Right renal cortex interstitium (tissue), 3 donors: ENCODE measurements around the gene CAMK1D. TPM values are rescaled to one million over a fixed set of nuclear protein-coding genes. Genes with fewer than 3 reads are reported as not detected.

Experiments used
- DNase-seq, 3 donors: peaks; one replicate each; pipeline ENCODE4 v3.0.0-alpha.2; 2013; ENCODE audit warnings: low read depth in 3 of 3, low spot score in 2 of 3
- polyA plus RNA-seq, 3 donors: library from polyadenylated mRNA; unstranded; fragments of 120-200 nt; gene quantifications; one replicate each; pipeline ENCODE4 v1.2.1, GENCODE V29; 2013; ENCODE audit not compliant: insufficient read length in 3 of 3

The CAMK1D gene
- polyA plus RNA-seq, 3 donors = 9.9 to 10.7 (median 10.4) TPM

DNA sequence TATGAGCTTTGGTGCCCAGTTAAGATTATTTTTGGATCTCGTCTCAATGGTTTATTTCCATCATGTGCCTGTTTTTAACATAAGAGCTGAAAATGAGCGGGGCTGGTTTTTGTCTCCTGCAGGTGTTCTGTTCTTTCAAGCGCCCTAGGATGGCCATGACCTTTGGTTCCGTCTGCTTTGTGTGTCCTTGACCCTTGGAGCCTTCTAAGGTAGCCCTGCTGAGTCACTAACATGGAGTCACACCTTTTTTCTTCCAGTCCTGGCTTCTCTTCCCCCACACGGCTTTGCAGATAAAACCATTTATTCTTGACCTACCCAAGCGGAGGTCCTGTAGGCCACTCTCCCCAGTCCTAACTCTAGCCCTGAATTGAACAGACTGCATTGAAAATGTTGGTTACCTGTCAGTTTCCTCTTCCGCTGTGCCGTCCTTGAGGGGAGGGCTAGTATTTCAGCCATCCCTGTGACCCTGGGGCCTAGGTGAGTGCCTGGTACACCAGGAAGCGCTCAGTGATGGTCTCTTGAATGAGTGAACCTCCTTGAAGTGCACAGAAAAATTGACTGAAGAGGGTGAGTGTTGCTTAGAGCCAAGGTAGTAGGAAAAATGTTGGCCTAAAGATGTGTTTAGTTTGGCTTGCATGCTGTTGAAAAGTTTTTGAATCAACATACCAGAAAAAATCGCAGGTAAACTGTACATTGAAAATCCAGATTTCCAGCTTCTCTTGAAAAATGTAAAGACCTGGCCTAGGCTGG, 48.0 kb downstream of the CAMK1D start:
- DNase-seq = no peak

DNA sequence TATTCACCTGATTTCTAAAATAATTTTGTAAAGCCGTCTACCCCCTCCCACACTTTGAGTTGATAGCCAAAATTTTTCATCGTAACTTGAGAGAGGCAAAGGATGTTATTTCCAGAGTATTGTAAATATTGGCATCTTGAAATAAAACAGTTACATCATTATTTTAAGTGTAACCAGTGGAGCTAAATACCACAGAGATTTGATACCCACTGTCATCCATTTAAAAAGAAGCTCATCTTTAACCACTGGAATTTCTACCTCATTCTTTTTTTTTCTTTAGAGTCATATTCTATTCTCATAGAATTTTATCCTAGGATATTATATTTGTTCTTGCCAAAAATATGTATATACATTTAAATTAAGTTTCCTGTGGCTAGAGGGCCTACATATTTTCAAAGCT, 48.6 kb downstream of the CAMK1D start:
- DNase-seq = no peak

DNA sequence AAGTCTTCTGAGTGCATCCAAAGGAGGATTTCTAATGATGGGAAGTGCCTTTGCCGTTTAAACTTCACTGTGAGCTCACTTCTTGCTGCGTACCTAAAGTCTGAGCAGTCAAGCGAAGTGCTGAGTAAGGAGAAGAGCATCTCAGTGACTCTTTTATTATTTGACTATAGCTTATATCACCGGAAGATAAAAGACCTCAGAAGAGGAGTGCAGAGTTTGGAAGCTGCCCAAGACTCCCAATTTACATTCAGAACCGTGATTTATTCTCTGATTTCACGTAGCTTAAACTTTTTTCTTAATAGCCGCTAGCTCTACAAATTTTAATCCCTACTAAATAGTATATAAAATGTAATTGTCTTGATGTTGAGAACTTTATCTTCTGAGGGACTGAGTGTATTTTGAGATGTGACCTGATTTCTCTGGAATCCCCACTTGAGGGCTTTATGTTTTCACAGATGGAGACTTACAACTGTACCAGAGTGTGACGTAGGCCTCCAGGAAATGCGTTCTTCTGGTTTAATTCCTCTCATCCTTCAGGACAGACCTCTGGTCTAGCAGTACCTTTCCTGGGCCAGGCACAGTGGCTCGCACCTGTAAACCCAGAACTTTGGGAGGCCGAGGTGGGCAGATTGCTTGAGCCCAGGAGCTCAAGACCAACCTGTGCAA, 51.1 kb downstream of the CAMK1D start:
- no peak for DNase-seq

DNA sequence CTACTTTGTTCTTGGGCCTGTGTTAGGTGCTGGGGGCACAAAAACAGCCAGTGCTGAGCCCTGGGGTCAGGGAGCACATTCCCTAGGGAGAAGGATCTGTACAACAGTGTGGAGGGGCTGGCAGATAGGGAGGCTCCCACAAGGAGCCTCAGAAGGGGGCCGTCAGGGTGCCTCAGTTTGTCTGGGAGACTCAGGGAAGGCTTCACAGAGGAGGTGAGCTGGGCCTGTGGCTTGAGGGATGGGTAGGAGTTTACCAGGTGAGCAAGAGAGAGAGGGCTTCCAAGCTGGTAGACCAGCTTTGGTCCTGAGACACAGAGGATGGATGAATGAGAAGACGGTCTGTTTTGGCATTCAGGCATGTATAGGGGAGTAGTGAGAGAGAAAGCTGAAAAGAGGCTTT, 52.1 kb downstream of the CAMK1D start:
- no peak for DNase-seq

GRCh38 chr10:12403119-12403518, 53.8 kb downstream of the CAMK1D start:
- no peak for DNase-seq

- DNase-seq = no peak
These were observed 56.3 kb downstream of the CAMK1D start for GRCh38 chr10:12405342-12406320.

GRCh38 chr10:12406764-12407400, 57.5 kb downstream of the CAMK1D start:
- DNase-seq = no peak

DNA sequence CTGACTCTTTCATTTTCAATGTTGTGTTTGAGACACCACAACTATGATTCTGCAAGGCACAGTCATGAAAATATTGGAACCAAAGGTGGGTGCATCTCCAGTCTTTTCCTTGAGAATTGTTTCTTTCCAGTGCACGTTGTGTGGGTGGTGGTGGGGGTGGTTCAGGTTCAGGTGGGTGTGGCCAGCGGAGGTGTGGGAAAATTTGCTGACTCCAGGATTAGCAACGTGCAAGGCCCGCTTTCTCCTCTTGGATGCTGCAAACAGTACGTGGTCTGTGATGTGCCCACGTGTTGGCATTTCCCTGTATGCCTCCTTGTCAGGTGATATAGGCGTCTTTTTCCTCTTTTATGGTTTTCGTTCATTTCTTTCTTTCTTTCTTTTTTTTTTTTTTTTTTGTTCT, 59.1 kb downstream of the CAMK1D start:
- DNase-seq = no peak

GRCh38 chr10:12409161-12409560, 59.8 kb downstream of the CAMK1D start:
- DNase-seq = no peak

DNA sequence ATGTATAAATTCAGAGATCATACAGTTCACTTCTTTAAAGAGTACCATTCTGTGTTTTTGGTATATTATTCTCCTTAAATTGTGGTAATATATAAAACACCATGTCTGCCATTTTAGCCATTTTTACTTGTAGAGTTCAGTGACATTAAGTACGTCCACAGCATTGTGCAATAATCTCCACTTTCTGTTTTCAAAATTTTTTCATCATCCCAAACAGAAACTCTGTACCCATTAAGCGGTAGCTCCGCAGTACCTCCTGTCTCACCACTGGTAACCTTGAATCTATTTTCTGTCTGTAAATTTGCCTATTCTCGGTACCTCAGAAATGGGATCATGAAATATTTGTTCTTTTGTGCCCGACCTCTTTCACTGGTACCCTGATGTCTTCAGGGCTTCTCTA, 60.3 kb downstream of the CAMK1D start:
- no peak for DNase-seq

DNA sequence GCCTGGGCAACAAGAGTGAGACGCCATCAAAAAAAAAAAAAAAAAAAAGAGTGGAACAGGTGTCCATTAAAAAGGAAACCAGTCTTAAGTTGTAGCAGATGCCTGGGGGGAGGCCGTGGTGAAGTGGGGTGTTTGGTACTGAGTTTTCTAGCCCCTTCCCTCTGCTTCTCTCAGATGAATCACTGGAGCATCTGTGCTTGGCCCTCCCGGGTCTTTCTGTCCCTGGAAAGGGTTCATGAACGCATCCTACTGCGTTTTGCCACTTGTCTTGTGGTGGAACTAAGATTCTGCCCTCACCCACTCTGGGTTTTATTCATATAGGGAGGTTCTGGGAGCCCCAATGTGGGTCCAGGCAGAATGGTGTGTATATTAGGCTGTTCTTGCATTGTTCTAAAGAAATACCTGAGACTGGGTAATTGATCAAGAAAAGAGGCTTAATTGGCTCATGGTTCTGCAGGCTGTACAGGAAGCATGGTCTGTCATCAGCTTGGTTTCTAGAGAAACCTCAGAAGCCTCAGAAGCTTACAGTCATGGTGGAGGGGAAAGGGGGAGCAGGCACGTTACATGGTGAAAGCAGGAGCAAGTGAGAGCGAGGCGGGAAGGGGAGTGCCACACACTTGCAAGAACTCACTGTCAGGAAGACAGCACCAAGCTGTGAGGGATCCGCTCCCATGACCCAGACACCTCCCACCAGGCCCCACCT, 63.5 kb downstream of the CAMK1D start:
- no peak for DNase-seq

- DNase-seq = no peak
These were observed 64.0 kb downstream of the CAMK1D start for GRCh38 chr10:12413369-12413711.

DNA sequence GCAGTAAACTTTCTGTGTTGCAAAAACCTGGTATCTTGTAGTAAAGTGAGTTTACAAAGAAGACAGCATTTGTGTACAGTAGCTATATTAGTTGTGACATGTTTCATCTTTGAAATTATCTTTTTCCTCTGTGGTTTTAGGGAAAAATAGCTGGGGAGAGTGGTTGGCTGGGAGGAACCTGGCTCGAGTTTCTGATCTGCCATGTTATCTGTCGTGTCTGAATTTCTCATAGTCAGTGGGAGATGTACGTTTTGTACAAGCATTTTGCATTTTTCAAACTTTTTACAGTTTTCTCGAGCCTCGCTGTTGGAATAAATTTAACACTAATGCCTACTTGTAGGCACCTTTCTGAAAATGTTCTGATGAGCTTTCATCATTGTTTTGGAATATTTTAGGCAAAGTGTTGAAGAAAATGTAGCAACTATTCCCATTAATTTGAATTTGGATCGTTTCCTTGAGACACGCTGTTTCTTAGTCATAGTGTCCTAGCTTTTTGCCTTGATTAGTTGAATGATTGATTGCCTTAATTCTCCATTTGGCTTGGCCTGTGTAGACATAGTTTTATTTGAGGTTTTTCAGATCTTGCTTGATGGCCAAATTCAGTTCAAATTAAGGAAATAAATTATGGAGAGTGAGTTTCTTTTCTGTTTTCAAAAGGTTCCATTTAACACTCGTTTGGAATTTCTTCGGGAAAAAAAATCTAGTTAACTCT, 65.1 kb downstream of the CAMK1D start:
- DNase-seq = no peak

- DNase-seq = no peak
These were observed 67.2 kb downstream of the CAMK1D start for GRCh38 chr10:12416344-12417050.

GRCh38 chr10:12417331-12417730, 68.0 kb downstream of the CAMK1D start:
- DNase-seq = no peak

GRCh38 chr10:12418000-12418399, 68.7 kb downstream of the CAMK1D start:
- DNase-seq = no peak

DNA sequence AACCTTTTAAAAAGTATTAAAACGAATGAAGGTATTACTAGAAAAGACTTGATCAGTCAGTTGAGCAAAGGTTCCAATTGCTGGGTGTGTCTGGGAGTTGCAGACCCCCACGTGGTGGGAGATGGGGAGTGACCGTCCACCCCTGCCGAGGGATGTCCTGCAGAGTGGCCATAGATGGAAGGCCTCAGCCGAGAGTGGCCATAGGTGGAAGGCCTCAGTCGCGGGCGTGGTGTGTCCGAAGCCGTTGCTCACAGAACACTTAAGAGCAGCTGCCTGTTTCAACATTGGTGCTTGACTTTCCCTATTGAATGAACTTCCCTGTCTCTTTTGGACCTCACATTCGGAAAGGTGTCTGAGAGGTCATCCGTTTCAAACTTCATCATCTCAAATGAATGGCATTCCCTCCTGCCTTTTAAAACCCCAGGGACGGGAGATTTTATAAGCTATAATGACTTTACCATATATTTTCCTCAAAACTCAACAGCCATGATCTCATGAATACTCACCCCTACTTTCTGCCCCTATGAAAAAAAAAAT, 69.4 kb downstream of the CAMK1D start:
- no peak for DNase-seq

DNA sequence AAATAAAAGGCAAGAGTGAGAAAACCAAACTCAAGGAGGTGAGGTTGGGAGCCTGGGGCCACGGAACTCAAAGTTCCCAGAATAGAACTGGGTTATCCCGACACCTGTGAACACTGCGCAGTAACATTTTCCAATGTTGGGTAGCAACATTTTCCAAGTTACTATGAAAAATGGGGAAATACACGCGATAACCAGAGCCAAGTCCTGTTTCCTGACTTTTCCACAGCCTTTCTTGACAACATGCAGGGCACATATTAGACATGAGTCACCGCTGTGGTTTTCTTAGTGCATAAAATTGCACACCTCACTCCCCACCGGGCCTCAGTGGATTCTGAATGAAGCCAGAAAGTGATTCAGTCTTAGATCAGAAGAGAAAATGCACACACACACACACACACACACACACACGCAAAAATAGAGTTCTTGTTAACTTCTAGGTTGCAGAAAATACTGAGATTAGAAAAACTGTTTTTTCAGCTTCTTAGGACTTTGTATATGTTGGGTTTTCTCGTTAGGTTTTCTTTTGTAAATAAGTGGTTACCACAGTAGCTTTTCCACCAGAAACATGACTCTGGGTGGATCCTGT, 70.0 kb downstream of the CAMK1D start:
- no peak for DNase-seq
